Measurements from ENCODE around the gene NTRK3.

NTRK3 gene

GRCh38 chr15:87961851-87962420 is 294.6 kb downstream of the NTRK3 start:
- Histone ChIP-seq H3K9me3 (ENCODE audit: insufficient read depth, low read length) (no peaks in the 10 kb centered on the region), H3K79me2 (ENCODE audit: low read length) (no peaks in the 10 kb centered on the region), H3K27ac (ENCODE audit: low read length) (no peak overlapping the region), H4K20me1 (ENCODE audit: insufficient read depth, low read length) (no peaks in the 10 kb centered on the region), H3K9ac (ENCODE audit: low read length) (no peak overlapping the region), H3K4me1 (ENCODE audit: low read length) (no peaks in the 10 kb centered on the region), H3K36me3 (replicated peaks; ENCODE audit: low read depth, low read length) (no peaks in the 10 kb centered on the region), H3K27me3 (ENCODE audit: low read depth, low read length) (peaks cover 19% of the 10 kb centered on the region), H3K4me2 (ENCODE audit: low read length) (no peak overlapping the region), H3K4me3 (ENCODE audit: low read length) (no peak overlapping the region), H2AFZ (ENCODE audit: low read depth, low read length) (no peak overlapping the region)
- TF ChIP-seq EZH2phosphoT487 (IDR thresholded peaks at IDR 0.05; ENCODE audit: low read depth) (no peak), CTCF (IDR thresholded peaks at IDR 0.05; ENCODE audit: low read depth, low read length) (no peak)

- Histone ChIP-seq H3K79me2 (ENCODE audit: low read length) (no peaks in the 10 kb centered on the region), H4K20me1 (ENCODE audit: insufficient read depth, low read length) (no peaks in the 10 kb centered on the region), H3K4me2 (ENCODE audit: low read length) (no peak overlapping the region), H3K4me1 (ENCODE audit: low read length) (no peaks in the 10 kb centered on the region), H2AFZ (ENCODE audit: low read depth, low read length) (no peak overlapping the region), H3K9ac (ENCODE audit: low read length) (no peak overlapping the region), H3K4me3 (ENCODE audit: low read length) (no peak overlapping the region), H3K36me3 (replicated peaks; ENCODE audit: low read depth, low read length) (no peaks in the 10 kb centered on the region), H3K27ac (ENCODE audit: low read length) (no peak overlapping the region), H3K9me3 (ENCODE audit: insufficient read depth, low read length) (no peaks in the 10 kb centered on the region), H3K27me3 (ENCODE audit: low read depth, low read length) (peaks cover 19% of the 10 kb centered on the region)
- TF ChIP-seq CTCF (IDR thresholded peaks at IDR 0.05; ENCODE audit: low read depth, low read length) (no peak), EZH2phosphoT487 (IDR thresholded peaks at IDR 0.05; ENCODE audit: low read depth) (no peak)
Observed at GRCh38 chr15:87959662-87960061, 296.9 kb downstream of the NTRK3 start.

GRCh38 chr15:87959080-87959479 is 297.5 kb downstream of the NTRK3 start:
- H3K9ac ChIP-seq (ENCODE audit: low read length) = no peak overlapping the region

GRCh38 chr15:87955284-87955909 is 301.1 kb downstream of the NTRK3 start:
- TF ChIP-seq CTCF (IDR thresholded peaks at IDR 0.05; ENCODE audit: low read depth, low read length) (no peak), EZH2phosphoT487 (IDR thresholded peaks at IDR 0.05; ENCODE audit: low read depth) (no peak)
- Histone ChIP-seq H3K4me3 (ENCODE audit: low read length) (no peak overlapping the region), H3K79me2 (ENCODE audit: low read length) (no peaks in the 10 kb centered on the region)

More at GRCh38 chr15:87959080-87959479, 297.5 kb downstream of the NTRK3 start:
- no peak overlapping the region for H2AFZ ChIP-seq (ENCODE audit: low read depth, low read length)
- no peaks in the 10 kb centered on the region for H3K4me1 ChIP-seq (ENCODE audit: low read length)
- no peaks in the 10 kb centered on the region for H3K36me3 ChIP-seq (replicated peaks; ENCODE audit: low read depth, low read length)
- no peak for TF ChIP-seq EZH2phosphoT487 (IDR thresholded peaks at IDR 0.05; ENCODE audit: low read depth)
- H3K27ac ChIP-seq (ENCODE audit: low read length) = no peak overlapping the region
- H3K79me2 ChIP-seq (ENCODE audit: low read length) = no peaks in the 10 kb centered on the region
- no peaks in the 10 kb centered on the region for H4K20me1 ChIP-seq (ENCODE audit: insufficient read depth, low read length)
- H3K27me3 ChIP-seq (ENCODE audit: low read depth, low read length) = peaks cover 19% of the 10 kb centered on the region
- H3K4me2 ChIP-seq (ENCODE audit: low read length) = no peak overlapping the region
- no peak overlapping the region for H3K4me3 ChIP-seq (ENCODE audit: low read length)
- H3K9me3 ChIP-seq (ENCODE audit: insufficient read depth, low read length) = no peaks in the 10 kb centered on the region

More at GRCh38 chr15:87955284-87955909, 301.1 kb downstream of the NTRK3 start:
- Histone ChIP-seq H3K27me3 (ENCODE audit: low read depth, low read length) (peaks cover 17% of the 10 kb centered on the region), H3K4me2 (ENCODE audit: low read length) (no peak overlapping the region), H3K36me3 (replicated peaks; ENCODE audit: low read depth, low read length) (no peaks in the 10 kb centered on the region), H3K9me3 (ENCODE audit: insufficient read depth, low read length) (no peaks in the 10 kb centered on the region), H3K4me1 (ENCODE audit: low read length) (no peaks in the 10 kb centered on the region), H3K9ac (ENCODE audit: low read length) (no peak overlapping the region), H4K20me1 (ENCODE audit: insufficient read depth, low read length) (no peaks in the 10 kb centered on the region), H3K27ac (ENCODE audit: low read length) (no peak overlapping the region), H2AFZ (ENCODE audit: low read depth, low read length) (no peak overlapping the region)
